Stimulated activated CD8-positive, alpha-beta memory T cell treated with anti-CD3 and anti-CD28 coated beads, Interleukin-7, amount 100 ng/mL, for 48 hours (primary cell): ENCODE data around the gene PROSER3.

Experiments
- DNase-seq, 2 donors: peaks; one replicate each; pipeline ENCODE4 v3.0.0-alpha.2; 2020; ENCODE audit warnings: low read depth in 1 of 2; ENCODE audit errors: extremely low read depth in 1 of 2

Gene PROSER3

DNA sequence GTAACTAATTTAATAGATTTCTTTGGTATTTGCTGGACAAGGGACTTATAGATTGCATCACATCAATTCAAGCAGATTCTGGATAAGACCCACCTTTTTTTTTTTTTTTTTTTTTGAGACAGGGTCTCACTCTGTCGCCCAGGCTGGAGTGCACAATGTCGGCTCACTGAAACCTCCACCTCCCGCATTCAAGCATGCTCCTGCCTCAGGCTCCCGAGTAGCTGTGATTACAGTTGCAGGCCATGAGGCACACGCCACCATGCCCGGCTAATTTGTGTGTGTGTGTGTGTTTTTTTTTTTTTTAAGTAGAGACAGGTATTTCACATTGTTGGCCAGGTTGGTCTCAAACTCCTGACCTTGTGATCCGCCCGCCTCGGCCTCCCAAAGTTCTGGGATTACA is 58.9 kb downstream of the PROSER3 start:
- DNase-seq, result no peak

DNA sequence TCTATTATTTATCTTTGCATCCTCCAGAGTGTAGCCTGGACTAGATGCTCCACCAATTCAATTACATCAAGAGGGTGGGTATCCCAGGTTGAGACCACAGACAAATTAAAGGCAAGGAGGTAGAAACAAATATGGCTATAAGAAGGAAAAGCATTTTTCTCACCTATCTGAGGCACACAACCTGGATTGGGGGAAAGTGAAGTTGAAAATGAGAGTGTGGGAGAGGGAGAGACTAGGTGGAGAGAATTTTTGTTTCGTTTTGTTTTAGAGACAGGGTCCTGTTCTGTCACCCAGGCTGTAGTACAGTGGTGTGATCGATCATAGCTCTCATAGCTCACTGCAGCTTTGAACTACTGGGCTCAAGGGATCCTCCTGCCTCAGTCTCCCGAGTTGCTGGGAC is 60.5 kb downstream of the PROSER3 start:
- no peak for DNase-seq
